Right lobe of liver (tissue), 6 donors: ENCODE measurements around the gene TRDMT1. TPM values are rescaled to one million over a fixed set of nuclear protein-coding genes. Genes with fewer than 3 reads are reported as not detected.

Source experiments
- ATAC-seq, 4 donors: fragments of 200-7000 bp; cut with Tn5 transposase; one replicate each; pipeline ENCODE4 v1.9.1; 2020; ENCODE audit warnings: mild to moderate bottlenecking in 4 of 4, moderate library complexity in 4 of 4
- DNase-seq, 3 donors: peaks; one replicate each; pipeline ENCODE4 v3.0.0-alpha.2; 2020
- H3K27ac ChIP-seq, 3 donors: fragments of 200-600 bp; one replicate each; pipeline ENCODE4 v1.8.0; 2022
- H3K27me3 ChIP-seq, 2 donors: fragments of 200-600 bp; one replicate each; pipeline ENCODE4 v1.8.0; 2022
- H3K36me3 ChIP-seq, 4 donors: fragments of 200-600 bp; sonication (generic) in 1 of 4; one replicate each; pipeline versions ENCODE4 v1.5.1 to v1.8.0; 2017 to 2022; ENCODE audit warnings: control low read depth in 1 of 4
- H3K4me1 ChIP-seq, 4 donors: fragments of 200-600 bp; sonication (generic) in 1 of 4; one replicate each; pipeline versions ENCODE4 v1.5.1 to v1.8.0; 2017 to 2022; ENCODE audit warnings: control low read depth in 1 of 4
- H3K4me3 ChIP-seq, 3 donors: fragments of 200-600 bp; one replicate each; pipeline ENCODE4 v1.8.0; 2022
- H3K9me3 ChIP-seq, 4 donors: fragments of 200-600 bp; sonication (generic) in 1 of 4; one replicate each; pipeline versions ENCODE4 v1.5.1 to v1.8.0; 2017 to 2022; ENCODE audit warnings: control low read depth in 1 of 4
- POLR2A ChIP-seq: fragments of 450-650 bp; IDR thresholded peaks from one replicate; pipeline ENCODE4 v1.6.1; 2017; ENCODE audit warnings: antibody characterized with exemption, mild to moderate bottlenecking
- WGBS: methylation state at CpG from one replicate; pipeline ENCODE4 v1.1.6; 2018; ENCODE audit warnings: low coverage, low lambda C conversion rate; ENCODE audit not compliant: insufficient coverage; ENCODE audit errors: missing lambda C conversion rate; 5-methylcytosine and 5-hydroxymethylcytosine counted together
- intact Hi-C, 2 donors: fragments of 100-400 bp; cut with DNase I; formaldehyde crosslinking; loops; one replicate each; pipeline versions ENCODE4 v1.11.2 to v1.14.1; 2022
- total RNA-seq, 6 experiments: library from RNA; depleted of rRNA in 2 of 6; stranded (reverse); fragments of >200 nt in 2 of 6; fragmentation: NEBNext Ultra II Directional in 3 of 6; extraction: Animal tissue kit (Norgen Biotek cat#: 25700) in 3 of 6; gene quantifications; one replicate each; pipeline versions ENCODE4 v1.1.0 to v1.2.4, GENCODE V29; 2016 to 2023
- TF ChIP-seq, protein P1 (sequence below), 4 donors: fragments of 200-600 bp in 3 of 4; fragments of 450-650 bp in 1 of 4; IDR thresholded peaks; one replicate each; pipeline versions ENCODE4 v1.5.1 to v1.8.0; 2016 to 2022; ENCODE audit warnings: antibody characterized with exemption in 4 of 4, mild to moderate bottlenecking in 2 of 4
- donor health status: DM: no; HTN: yes; CAD: no.
- donor health status: DM: no; HTN: no; CAD: no.
- donor health status: DM: no; HTN: no; CAD: no.
- donor health status: DM: no; HTN: yes; CAD: no.
- donor health status: DM: no; HTN: yes; CAD: no.

The TRDMT1 gene
- total RNA-seq, 6 experiments from 2014 or later = 0.79 to 2.9 (median 1.6) TPM

DNA sequence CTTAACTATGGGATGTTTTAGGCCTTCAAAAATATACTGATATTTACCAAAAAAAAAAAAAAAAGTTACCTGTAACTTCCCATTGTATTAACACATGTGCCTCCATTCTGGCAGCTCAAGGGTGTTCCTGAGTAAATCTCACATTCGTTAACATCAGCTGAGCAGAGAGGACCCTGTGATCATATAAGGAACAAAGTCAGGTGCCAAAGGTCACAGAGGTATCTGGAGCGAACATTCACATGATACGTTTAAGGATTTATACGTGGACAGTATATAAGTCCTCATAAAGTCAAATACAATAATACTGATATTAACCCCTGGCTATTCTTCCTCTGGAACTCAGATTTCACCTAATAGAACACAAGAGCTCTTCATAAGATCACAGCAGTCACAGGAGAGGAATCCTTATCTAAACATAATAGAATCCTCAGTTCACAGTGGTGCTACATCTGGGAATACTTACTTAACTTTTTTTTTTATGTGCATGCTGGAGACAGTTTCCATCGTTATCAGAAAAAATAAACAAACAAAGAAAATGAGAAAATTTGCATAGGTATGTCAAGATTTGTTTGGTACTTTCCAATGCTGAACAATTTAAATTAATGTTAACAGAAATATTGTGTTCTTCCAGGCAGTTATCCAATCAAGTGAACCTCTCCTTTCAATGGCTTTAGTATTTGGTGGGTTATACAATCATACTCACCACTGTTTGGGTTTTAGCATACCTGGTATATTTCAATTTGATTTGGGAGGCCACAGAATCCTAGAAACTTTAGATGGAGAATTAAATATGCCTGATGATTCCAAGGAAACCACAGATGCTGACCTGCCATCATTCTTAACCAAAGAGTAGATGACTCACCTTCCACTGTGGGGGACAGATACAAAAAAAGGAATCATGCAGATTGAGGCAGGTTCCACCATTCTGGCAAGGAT is 78.5 kb downstream of the TRDMT1 start:
- H3K4me3 ChIP-seq = no peak overlapping the region
- no peaks in the 10 kb centered on the region for H3K36me3 ChIP-seq
- no peaks in the 10 kb centered on the region for H3K27me3 ChIP-seq
- H3K9me3 ChIP-seq = no peaks in the 10 kb centered on the region
- peaks cover 0 to 21% (median 11%) of the 10 kb centered on the region in 4 donors for H3K4me1 ChIP-seq
- 75% methylated on average over 5 of the region's 5 CpGs for WGBS
- no peak for ATAC-seq
- H3K27ac ChIP-seq = no peak overlapping the region
- no peak for DNase-seq
- intact Hi-C loops = no loop called here
- TF ChIP-seq, protein P1, sequence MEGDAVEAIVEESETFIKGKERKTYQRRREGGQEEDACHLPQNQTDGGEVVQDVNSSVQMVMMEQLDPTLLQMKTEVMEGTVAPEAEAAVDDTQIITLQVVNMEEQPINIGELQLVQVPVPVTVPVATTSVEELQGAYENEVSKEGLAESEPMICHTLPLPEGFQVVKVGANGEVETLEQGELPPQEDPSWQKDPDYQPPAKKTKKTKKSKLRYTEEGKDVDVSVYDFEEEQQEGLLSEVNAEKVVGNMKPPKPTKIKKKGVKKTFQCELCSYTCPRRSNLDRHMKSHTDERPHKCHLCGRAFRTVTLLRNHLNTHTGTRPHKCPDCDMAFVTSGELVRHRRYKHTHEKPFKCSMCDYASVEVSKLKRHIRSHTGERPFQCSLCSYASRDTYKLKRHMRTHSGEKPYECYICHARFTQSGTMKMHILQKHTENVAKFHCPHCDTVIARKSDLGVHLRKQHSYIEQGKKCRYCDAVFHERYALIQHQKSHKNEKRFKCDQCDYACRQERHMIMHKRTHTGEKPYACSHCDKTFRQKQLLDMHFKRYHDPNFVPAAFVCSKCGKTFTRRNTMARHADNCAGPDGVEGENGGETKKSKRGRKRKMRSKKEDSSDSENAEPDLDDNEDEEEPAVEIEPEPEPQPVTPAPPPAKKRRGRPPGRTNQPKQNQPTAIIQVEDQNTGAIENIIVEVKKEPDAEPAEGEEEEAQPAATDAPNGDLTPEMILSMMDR (IDR thresholded peaks at IDR 0.05) = no peak
- no peak for TF ChIP-seq POLR2A

DNA sequence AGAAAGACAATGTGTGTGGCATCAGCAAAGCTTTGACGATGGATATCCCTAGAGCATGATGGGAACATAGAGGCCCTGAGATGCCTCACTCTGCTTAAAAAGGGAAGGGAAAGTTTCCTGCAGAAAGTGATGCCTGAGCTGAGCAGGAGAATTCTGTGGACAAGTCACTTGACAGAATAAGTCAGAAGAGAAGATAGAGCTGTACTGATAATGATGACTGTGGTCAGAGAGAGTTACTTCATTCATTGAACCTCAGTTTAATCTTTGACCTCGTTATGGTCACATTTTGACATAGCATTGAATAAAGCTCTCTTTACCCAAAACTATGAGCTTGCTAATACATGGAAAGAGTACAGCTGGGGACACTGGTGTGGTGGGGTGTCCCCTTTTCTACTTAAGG is 79.4 kb downstream of the TRDMT1 start:
- no peak overlapping the region for H3K4me3 ChIP-seq
- H3K27me3 ChIP-seq = no peaks in the 10 kb centered on the region
- TF ChIP-seq POLR2A = no peak
- TF ChIP-seq, protein P1 (IDR thresholded peaks at IDR 0.05) = no peak
- ATAC-seq (no peak), DNase-seq (no peak)
- no peaks in the 10 kb centered on the region for H3K36me3 ChIP-seq
- H3K9me3 ChIP-seq = no peaks in the 10 kb centered on the region
- intact Hi-C loops = no loop called here
- no peak overlapping the region for H3K27ac ChIP-seq
- H3K4me1 ChIP-seq = peaks cover 0 to 21% (median 11%) of the 10 kb centered on the region in 4 donors
- WGBS = 65% methylated on average over 2 of the region's 2 CpGs

DNA sequence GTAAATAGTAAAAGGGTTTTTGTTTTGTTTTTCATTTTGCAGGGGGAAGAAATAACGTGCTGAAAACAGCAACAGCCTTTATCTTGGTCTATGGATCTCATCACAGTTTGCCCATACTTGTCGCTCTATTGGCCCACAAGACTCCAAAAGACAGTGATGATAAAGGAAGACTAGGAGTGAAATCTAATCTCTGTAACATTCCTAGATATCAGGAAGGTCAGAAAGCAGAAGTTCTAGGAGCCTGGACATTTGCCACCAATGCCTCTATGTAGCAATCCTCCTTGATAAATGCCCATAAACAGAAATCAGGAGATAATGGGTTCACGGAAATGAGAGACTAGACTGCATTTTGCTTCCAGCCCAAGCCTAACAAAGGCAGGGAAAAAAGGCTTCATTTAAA is 80.8 kb downstream of the TRDMT1 start:
- no peak for TF ChIP-seq POLR2A
- TF ChIP-seq, protein P1 (IDR thresholded peaks at IDR 0.05) = no peak
- Histone ChIP-seq H3K4me3 (no peak overlapping the region), H3K4me1 (peaks cover 0 to 21% (median 11%) of the 10 kb centered on the region in 4 donors), H3K9me3 (no peaks in the 10 kb centered on the region), H3K36me3 (no peaks in the 10 kb centered on the region), H3K27me3 (no peaks in the 10 kb centered on the region), H3K27ac (peak overlapping the region in 1 of 3 donors; percentile 27)
- 15% methylated on average over 3 of the region's 3 CpGs for WGBS
- DNase-seq (no peak), ATAC-seq (peak; percentile 24 to 70 (median 56))
- intact Hi-C loops = no loop called here

DNA sequence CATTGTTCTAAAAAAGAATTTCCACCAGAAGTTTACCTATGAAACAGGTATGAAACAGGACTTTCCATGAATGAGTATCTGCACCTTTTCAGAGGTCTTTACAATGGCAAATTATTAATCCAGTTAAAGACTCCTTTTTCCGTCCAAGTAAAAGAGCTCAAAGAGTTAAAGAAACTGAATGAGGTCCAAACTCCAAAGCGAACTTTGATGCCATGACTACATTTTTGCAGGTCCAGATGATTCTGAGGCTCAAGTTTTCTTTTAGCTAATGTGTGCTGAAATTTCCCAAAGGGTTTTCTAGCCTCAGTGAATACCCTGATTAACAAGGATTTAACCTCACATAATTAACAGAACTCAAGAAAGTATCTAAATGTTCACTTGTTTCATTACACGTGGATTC is 81.6 kb downstream of the TRDMT1 start:
- Histone ChIP-seq H3K27me3 (no peaks in the 10 kb centered on the region), H3K4me1 (peaks cover 0 to 21% (median 11%) of the 10 kb centered on the region in 4 donors), H3K9me3 (no peaks in the 10 kb centered on the region), H3K4me3 (no peak overlapping the region), H3K36me3 (no peaks in the 10 kb centered on the region), H3K27ac (peak overlapping the region in 1 of 3 donors; percentile 69)
- no peak for TF ChIP-seq POLR2A
- TF ChIP-seq, protein P1 (IDR thresholded peaks at IDR 0.05) = no peak
- WGBS = 31% methylated on average over 3 of the region's 3 CpGs
- intact Hi-C loops = no loop called here
- ATAC-seq = peak in 2 of 4 donors; percentile 35 to 47
- DNase-seq = no peak
